Effector CD4-positive, alpha-beta T cell (primary cell): ENCODE results near the gene HS6ST2.

Experiments used
- DNase-seq: peaks from one replicate; pipeline ENCODE4 v3.0.0-alpha.2; 2020

HS6ST2 gene

GRCh38 chrX:132842460-132843238 is 115.8 kb downstream of the HS6ST2 start:
- DNase-seq = no peak

- DNase-seq = no peak
Observed at GRCh38 chrX:132837967-132838366, 120.5 kb downstream of the HS6ST2 start.

GRCh38 chrX:132837126-132837525 is 121.3 kb downstream of the HS6ST2 start:
- DNase-seq = no peak

GRCh38 chrX:132836471-132836870 is 122.0 kb downstream of the HS6ST2 start:
- DNase-seq = no peak

GRCh38 chrX:132834741-132835140 is 123.7 kb downstream of the HS6ST2 start:
- DNase-seq = no peak

- DNase-seq = no peak
Observed at GRCh38 chrX:132834109-132834508, 124.3 kb downstream of the HS6ST2 start.

GRCh38 chrX:132833373-132833772 is 125.1 kb downstream of the HS6ST2 start:
- no peak for DNase-seq

GRCh38 chrX:132831336-132831973 is 127.0 kb downstream of the HS6ST2 start:
- no peak for DNase-seq

GRCh38 chrX:132822634-132823012 is 135.8 kb downstream of the HS6ST2 start:
- no peak for DNase-seq

GRCh38 chrX:132821974-132822633 is 136.3 kb downstream of the HS6ST2 start:
- DNase-seq = no peak

- no peak for DNase-seq
Observed at GRCh38 chrX:132820675-132821074, 137.8 kb downstream of the HS6ST2 start.

GRCh38 chrX:132819711-132820264 is 138.6 kb downstream of the HS6ST2 start:
- no peak for DNase-seq

- DNase-seq = no peak
Observed at GRCh38 chrX:132818638-132819037, 139.8 kb downstream of the HS6ST2 start.

- DNase-seq = no peak
Observed at GRCh38 chrX:132815643-132816042, 142.8 kb downstream of the HS6ST2 start.

- no peak for DNase-seq
Observed at GRCh38 chrX:132810964-132811712, 147.3 kb downstream of the HS6ST2 start.

GRCh38 chrX:132810488-132810887 is 147.9 kb downstream of the HS6ST2 start:
- no peak for DNase-seq

GRCh38 chrX:132809581-132809980 is 148.8 kb downstream of the HS6ST2 start:
- DNase-seq = no peak

- no peak for DNase-seq
Observed at GRCh38 chrX:132807411-132808030, 150.9 kb downstream of the HS6ST2 start.

GRCh38 chrX:132802033-132802432 is 156.4 kb downstream of the HS6ST2 start:
- no peak for DNase-seq

GRCh38 chrX:132795181-132795580 is 163.2 kb downstream of the HS6ST2 start:
- no peak for DNase-seq

GRCh38 chrX:132791714-132792113 is 166.7 kb downstream of the HS6ST2 start:
- no peak for DNase-seq

GRCh38 chrX:132790329-132790728 is 168.1 kb downstream of the HS6ST2 start:
- no peak for DNase-seq
